Vagina (tissue), 2 donors: ENCODE data around the gene LMX1B. TPM values are rescaled to one million over a fixed set of nuclear protein-coding genes. Genes with fewer than 3 reads are reported as not detected.
A peak's percentile ranks its signal among the peaks of the same experiment; 100 is the strongest.

Experiments
- DNase-seq, 2 donors: peaks; one replicate each; pipeline ENCODE4 v3.0.0-alpha.2; 2017; ENCODE audit errors: extremely low spot score in 2 of 2
- H3K27ac ChIP-seq: fragments of 200-600 bp; sonication (generic); one replicate; pipeline ENCODE4 v1.5.1; 2019
- H3K27me3 ChIP-seq: fragments of 200-600 bp; sonication (generic); one replicate; pipeline ENCODE4 v1.5.1; 2019
- H3K36me3 ChIP-seq, 2 donors: fragments of 200-600 bp; sonication (generic); one replicate each; pipeline ENCODE4 v1.5.1; 2017 to 2019
- H3K4me1 ChIP-seq: fragments of 200-600 bp; sonication (generic); one replicate; pipeline ENCODE4 v1.5.1; 2019
- H3K4me3 ChIP-seq, 2 donors: fragments of 200-600 bp; sonication (generic); 1 replicate in 1 of 2; 2 replicates in 1 of 2; pipeline ENCODE4 v1.5.1; 2016 to 2019
- H3K9me3 ChIP-seq: fragments of 200-600 bp; sonication (generic); one replicate; pipeline ENCODE4 v1.5.1; 2019
- POLR2A ChIP-seq, 2 donors: fragments of 450-650 bp; IDR thresholded peaks; one replicate each; pipeline ENCODE4 v1.6.1; 2017; ENCODE audit warnings: antibody characterized with exemption in 2 of 2, mild to moderate bottlenecking in 2 of 2, moderate library complexity in 2 of 2
- POLR2AphosphoS5 ChIP-seq, 2 donors: sonication (generic); formaldehyde crosslinking; IDR thresholded peaks; one replicate each; pipeline ENCODE4 v1.9.0; 2017; ENCODE audit warnings: antibody characterized with exemption in 2 of 2, mild to moderate bottlenecking in 2 of 2, low read depth in 1 of 2; ENCODE audit not compliant: insufficient read depth in 1 of 2
- intact Hi-C: fragments of 100-400 bp; cut with DNase I; formaldehyde crosslinking; loops from one replicate; pipeline ENCODE4 v1.15.1; 2023
- total RNA-seq: library from RNA; depleted of rRNA; stranded (reverse); fragments of >200 nt; gene quantifications from one replicate; pipeline ENCODE4 v1.2.3, GENCODE V29; 2016
- TF ChIP-seq, protein P1 (sequence below), 3 experiments: fragments of 450-650 bp in 2 of 3; fragments of 200-600 bp in 1 of 3; sonication (generic) in 1 of 3; IDR thresholded peaks; one replicate each; pipeline ENCODE4 v1.5.1; 2017 to 2019; ENCODE audit warnings: antibody characterized with exemption in 3 of 3, mild to moderate bottlenecking in 2 of 3, moderate library complexity in 2 of 3

The LMX1B gene
- total RNA-seq, 1 donor from 2014 or later = not detected

DNA sequence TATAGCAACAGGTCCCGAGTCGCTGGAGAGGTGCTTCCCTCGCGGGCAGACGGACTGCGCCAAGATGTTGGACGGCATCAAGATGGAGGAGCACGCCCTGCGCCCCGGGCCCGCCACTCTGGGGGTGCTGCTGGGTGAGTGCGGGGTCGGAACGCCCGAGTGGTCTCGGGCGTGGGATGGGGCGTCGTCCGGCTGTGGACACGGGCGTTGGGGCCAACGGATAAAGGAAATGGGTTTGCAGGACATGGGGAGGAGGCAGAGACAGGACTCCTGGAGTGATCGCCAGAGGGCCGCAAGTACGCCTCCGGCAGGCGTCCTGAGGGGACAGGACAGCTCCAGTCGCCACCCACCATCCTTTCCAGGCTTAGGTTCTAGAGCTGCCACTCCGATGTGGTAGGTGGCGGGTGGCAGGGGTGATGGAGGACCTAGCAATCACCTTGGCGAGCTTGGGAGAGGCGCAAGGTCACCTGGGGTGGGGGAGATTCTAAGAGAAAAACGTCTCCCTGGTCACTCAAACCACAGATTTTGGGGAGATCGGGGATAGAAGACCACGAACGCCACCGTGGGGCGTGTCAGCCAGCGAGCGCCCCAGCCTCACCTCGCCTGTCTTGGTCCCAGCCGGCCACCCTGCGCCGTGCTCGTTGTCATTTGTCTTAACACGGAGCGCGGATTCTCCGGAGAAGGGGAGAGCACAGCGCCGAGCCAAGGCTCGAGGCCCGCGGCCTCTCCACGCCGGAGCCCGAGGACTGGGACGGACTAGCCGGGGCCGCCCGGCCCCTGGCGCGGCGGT, 922 bp downstream of the LMX1B start:
- Histone ChIP-seq H3K4me3 (peak overlapping the region in 1 of 2 donors; percentile 24), H3K9me3 (no peaks in the 10 kb centered on the region), H3K27me3 (peaks cover 27% of the 10 kb centered on the region), H3K27ac (no peak overlapping the region), H3K4me1 (peaks cover 44% of the 10 kb centered on the region), H3K36me3 (no peaks in the 10 kb centered on the region)
- intact Hi-C loops = loop anchor here (5.0 kb wide), 1 partner anchor 1773 kb away; no protein-coding TSS in a partner anchor
- TF ChIP-seq, protein P1, sequence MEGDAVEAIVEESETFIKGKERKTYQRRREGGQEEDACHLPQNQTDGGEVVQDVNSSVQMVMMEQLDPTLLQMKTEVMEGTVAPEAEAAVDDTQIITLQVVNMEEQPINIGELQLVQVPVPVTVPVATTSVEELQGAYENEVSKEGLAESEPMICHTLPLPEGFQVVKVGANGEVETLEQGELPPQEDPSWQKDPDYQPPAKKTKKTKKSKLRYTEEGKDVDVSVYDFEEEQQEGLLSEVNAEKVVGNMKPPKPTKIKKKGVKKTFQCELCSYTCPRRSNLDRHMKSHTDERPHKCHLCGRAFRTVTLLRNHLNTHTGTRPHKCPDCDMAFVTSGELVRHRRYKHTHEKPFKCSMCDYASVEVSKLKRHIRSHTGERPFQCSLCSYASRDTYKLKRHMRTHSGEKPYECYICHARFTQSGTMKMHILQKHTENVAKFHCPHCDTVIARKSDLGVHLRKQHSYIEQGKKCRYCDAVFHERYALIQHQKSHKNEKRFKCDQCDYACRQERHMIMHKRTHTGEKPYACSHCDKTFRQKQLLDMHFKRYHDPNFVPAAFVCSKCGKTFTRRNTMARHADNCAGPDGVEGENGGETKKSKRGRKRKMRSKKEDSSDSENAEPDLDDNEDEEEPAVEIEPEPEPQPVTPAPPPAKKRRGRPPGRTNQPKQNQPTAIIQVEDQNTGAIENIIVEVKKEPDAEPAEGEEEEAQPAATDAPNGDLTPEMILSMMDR (IDR thresholded peaks at IDR 0.05) = no peak
- TF ChIP-seq POLR2AphosphoS5 (IDR thresholded peaks at IDR 0.05; ENCODE audit: insufficient read depth in 1 of 2, low read depth in 1 of 2) (no peak), POLR2A (IDR thresholded peaks at IDR 0.05) (no peak)
- no peak for DNase-seq

DNA sequence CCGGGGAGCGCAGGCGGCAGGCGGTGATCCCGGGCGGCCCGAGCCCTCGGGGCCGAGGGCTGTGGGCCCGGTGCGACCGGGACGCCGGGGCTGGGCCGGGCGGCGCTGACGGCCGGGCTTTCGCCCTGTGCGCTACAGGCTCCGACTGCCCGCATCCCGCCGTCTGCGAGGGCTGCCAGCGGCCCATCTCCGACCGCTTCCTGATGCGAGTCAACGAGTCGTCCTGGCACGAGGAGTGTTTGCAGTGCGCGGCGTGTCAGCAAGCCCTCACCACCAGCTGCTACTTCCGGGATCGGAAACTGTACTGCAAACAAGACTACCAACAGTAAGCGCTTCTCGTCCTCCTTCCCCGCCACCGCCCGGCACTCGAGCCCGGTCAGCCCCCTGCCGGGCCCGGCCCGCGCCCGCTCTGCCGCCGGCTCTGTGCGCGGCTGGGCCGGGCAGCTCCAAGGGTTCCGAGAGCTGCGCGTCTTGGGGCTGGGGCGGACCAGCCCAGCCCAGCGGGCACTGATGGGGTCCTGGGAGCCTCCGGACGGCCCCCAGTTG, 1.6 kb downstream of the LMX1B start:
- intact Hi-C loops = loop anchor here (5.0 kb wide), 1 partner anchor 1772 kb away; no protein-coding TSS in a partner anchor
- Histone ChIP-seq H3K4me3 (peak overlapping the region in 1 of 2 donors; percentile 24), H3K9me3 (no peaks in the 10 kb centered on the region), H3K27ac (no peak overlapping the region), H3K4me1 (peaks cover 42% of the 10 kb centered on the region), H3K36me3 (no peaks in the 10 kb centered on the region), H3K27me3 (peaks cover 27% of the 10 kb centered on the region)
- TF ChIP-seq POLR2AphosphoS5 (IDR thresholded peaks at IDR 0.05; ENCODE audit: insufficient read depth in 1 of 2, low read depth in 1 of 2) (no peak), POLR2A (IDR thresholded peaks at IDR 0.05) (no peak)
- TF ChIP-seq, protein P1 (IDR thresholded peaks at IDR 0.05) = no peak
- DNase-seq = no peak

DNA sequence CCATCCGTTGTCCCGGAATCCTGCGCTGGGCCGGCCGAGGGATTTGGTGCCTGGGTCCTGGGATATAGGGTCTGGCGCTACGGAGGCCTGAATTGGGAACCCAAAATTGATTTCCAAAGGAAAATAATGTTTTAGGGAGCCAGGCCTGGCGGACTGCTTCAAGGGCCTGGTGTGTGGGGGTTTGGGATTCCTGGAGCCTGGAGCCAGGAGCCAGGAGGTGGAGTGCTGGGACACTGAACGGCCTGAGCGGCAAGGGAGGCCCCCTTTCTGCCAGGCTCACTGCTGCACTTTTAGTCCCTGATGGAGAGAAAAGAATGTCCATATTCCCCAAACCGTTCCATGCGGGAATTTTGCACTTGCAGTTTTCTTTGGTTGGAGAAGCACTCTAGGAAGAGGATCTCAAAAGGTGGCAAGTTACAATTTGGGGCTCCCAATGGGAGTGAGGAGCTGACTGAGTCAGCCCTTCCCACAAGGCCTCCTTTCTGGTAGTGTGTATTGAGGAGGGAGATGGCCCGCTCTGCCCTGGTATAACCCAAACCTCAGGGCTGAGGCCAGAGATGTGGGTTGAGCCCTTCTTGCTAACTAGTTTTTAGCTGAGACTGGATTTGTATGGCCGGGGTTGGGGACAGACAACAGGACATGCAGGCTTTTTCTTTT, 2.2 kb downstream of the LMX1B start:
- Histone ChIP-seq H3K9me3 (no peaks in the 10 kb centered on the region), H3K27me3 (peaks cover 23% of the 10 kb centered on the region), H3K27ac (no peak overlapping the region), H3K4me3 (no peak overlapping the region), H3K4me1 (peaks cover 36% of the 10 kb centered on the region), H3K36me3 (no peaks in the 10 kb centered on the region)
- DNase-seq = no peak
- no peak for TF ChIP-seq POLR2AphosphoS5 (IDR thresholded peaks at IDR 0.05; ENCODE audit: insufficient read depth in 1 of 2, low read depth in 1 of 2)
- TF ChIP-seq POLR2A (IDR thresholded peaks at IDR 0.05) = no peak
- TF ChIP-seq, protein P1 (IDR thresholded peaks at IDR 0.05) = no peak
- intact Hi-C loops = loop anchor here (5.0 kb wide), 1 partner anchor 1771 kb away; no protein-coding TSS in a partner anchor

DNA sequence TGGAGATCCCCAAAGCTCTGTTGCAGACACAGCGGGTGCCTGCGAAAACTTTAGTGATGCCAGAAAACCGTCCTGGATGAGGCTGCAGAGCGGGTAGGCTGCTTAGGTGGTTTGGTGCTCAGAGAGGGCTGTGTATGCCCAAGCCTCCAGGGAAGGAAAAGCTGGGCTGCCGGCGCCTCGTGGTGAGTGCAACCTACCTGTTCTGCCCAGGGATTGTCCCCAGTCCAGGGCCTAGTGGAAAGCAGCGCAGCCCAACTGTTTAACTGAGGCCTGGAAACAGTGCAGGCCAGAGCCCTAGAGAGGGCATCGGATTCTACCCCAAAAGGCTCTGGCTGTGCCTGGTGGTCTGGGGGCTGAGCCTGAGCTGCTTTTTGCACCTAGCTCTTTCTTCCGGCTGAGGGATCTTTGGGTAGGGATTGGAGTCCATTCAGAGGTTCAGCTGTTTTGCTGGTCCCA, 2.8 kb downstream of the LMX1B start:
- intact Hi-C loops = loop anchor here (5.0 kb wide), 1 partner anchor 1771 kb away; no protein-coding TSS in a partner anchor
- Histone ChIP-seq H3K4me3 (no peak overlapping the region), H3K4me1 (peaks cover 29% of the 10 kb centered on the region), H3K36me3 (no peaks in the 10 kb centered on the region), H3K27me3 (peaks cover 18% of the 10 kb centered on the region), H3K9me3 (no peaks in the 10 kb centered on the region), H3K27ac (no peak overlapping the region)
- TF ChIP-seq POLR2AphosphoS5 (IDR thresholded peaks at IDR 0.05; ENCODE audit: insufficient read depth in 1 of 2, low read depth in 1 of 2) (no peak), POLR2A (IDR thresholded peaks at IDR 0.05) (no peak)
- TF ChIP-seq, protein P1 (IDR thresholded peaks at IDR 0.05) = no peak
- DNase-seq = no peak
